Testis (tissue), 3 donors: ENCODE data around the gene PCK1. TPM values are rescaled to one million over a fixed set of nuclear protein-coding genes. Genes with fewer than 3 reads are reported as not detected.

Experiments used
- DNase-seq: peaks from one replicate; pipeline ENCODE4 v3.0.0-alpha.2; 2019
- H3K27ac ChIP-seq, 2 donors: fragments of 200-600 bp; sonication (generic); one replicate each; pipeline ENCODE4 v1.5.1; 2019
- H3K27me3 ChIP-seq: fragments of 200-600 bp; sonication (generic); one replicate; pipeline ENCODE4 v1.5.1; 2019
- H3K36me3 ChIP-seq: fragments of 200-600 bp; sonication (generic); one replicate; pipeline ENCODE4 v1.5.1; 2017; ENCODE audit warnings: low read depth; ENCODE audit errors: missing control alignments
- H3K4me1 ChIP-seq: fragments of 200-600 bp; sonication (generic); one replicate; pipeline ENCODE4 v1.5.1; 2019
- H3K4me3 ChIP-seq, 2 donors: fragments of 200-600 bp; sonication (generic); one replicate each; pipeline ENCODE4 v1.5.1; 2017 to 2019
- H3K9me3 ChIP-seq: fragments of 200-600 bp; sonication (generic); one replicate; pipeline ENCODE4 v1.5.1; 2017
- POLR2A ChIP-seq: fragments of 450-650 bp; IDR thresholded peaks from one replicate; pipeline ENCODE4 v1.6.1; 2017; ENCODE audit warnings: antibody characterized with exemption, mild to moderate bottlenecking, moderate library complexity
- WGBS, 2 donors: methylation state at CpG; one replicate each; pipeline ENCODE4 v1.1.5; 2018; 5-methylcytosine and 5-hydroxymethylcytosine counted together
- intact Hi-C: fragments of 100-400 bp; cut with DNase I; formaldehyde crosslinking; loops from one replicate; pipeline ENCODE4 v1.15.1; 2023; ENCODE audit warnings: low total_unique reads
- polyA plus RNA-seq: library from polyadenylated mRNA; stranded (reverse); fragments of 350-450 nt; fragmentation: Illumina TruSeq; extraction: RNeasy Lipid Tissue Mini Kit (QIAGEN cat#74804); gene quantifications from one replicate; pipeline ENCODE4 v1.2.3, GENCODE V29; 2014; ENCODE audit warnings: low read depth, low replicate concordance; ENCODE audit not compliant: insufficient read depth
- total RNA-seq, 2 donors: library from RNA; depleted of rRNA; stranded (reverse); fragments of >200 nt; gene quantifications; one replicate each; pipeline ENCODE4 v1.2.3, GENCODE V29; 2016
- TF ChIP-seq, protein P1 (sequence below), 3 experiments: fragments of 450-650 bp in 2 of 3; fragments of 200-600 bp in 1 of 3; sonication (generic) in 1 of 3; IDR thresholded peaks; one replicate each; pipeline ENCODE4 v1.5.1; 2016 to 2019; ENCODE audit warnings: antibody characterized with exemption in 3 of 3, mild to moderate bottlenecking in 2 of 3, moderate library complexity in 1 of 3

Gene PCK1
- total and polyA plus RNA-seq, 3 donors from 2014 or later: 0.19 to 3.1 (median 0.88) TPM

GRCh38 chr20:57579331-57579897, 18.5 kb downstream of the PCK1 start:
- intact Hi-C loops: no loop called here
- Histone ChIP-seq H3K9me3 (no peaks in the 10 kb centered on the region), H3K27me3 (no peaks in the 10 kb centered on the region), H3K27ac (no peak overlapping the region), H3K4me1 (no peaks in the 10 kb centered on the region), H3K4me3 (no peak overlapping the region), H3K36me3 (no peaks in the 10 kb centered on the region)
- WGBS, 2 donors: 54 to 82% methylated on average over 5 to 11 of the region's 11 CpGs
- DNase-seq: no peak
- TF ChIP-seq, protein P1, sequence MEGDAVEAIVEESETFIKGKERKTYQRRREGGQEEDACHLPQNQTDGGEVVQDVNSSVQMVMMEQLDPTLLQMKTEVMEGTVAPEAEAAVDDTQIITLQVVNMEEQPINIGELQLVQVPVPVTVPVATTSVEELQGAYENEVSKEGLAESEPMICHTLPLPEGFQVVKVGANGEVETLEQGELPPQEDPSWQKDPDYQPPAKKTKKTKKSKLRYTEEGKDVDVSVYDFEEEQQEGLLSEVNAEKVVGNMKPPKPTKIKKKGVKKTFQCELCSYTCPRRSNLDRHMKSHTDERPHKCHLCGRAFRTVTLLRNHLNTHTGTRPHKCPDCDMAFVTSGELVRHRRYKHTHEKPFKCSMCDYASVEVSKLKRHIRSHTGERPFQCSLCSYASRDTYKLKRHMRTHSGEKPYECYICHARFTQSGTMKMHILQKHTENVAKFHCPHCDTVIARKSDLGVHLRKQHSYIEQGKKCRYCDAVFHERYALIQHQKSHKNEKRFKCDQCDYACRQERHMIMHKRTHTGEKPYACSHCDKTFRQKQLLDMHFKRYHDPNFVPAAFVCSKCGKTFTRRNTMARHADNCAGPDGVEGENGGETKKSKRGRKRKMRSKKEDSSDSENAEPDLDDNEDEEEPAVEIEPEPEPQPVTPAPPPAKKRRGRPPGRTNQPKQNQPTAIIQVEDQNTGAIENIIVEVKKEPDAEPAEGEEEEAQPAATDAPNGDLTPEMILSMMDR (IDR thresholded peaks at IDR 0.05): no peak
- TF ChIP-seq POLR2A: no peak

- no peak overlapping the region for H3K4me3 ChIP-seq
- no peak for DNase-seq
- intact Hi-C loops: no loop called here
- H3K27ac ChIP-seq: no peak overlapping the region
- TF ChIP-seq, protein P1 (IDR thresholded peaks at IDR 0.05): no peak
- TF ChIP-seq POLR2A: no peak
- H3K4me1 ChIP-seq: no peaks in the 10 kb centered on the region
- WGBS, 2 donors: 39 to 43% methylated on average over 21 of the region's 21 CpGs
- H3K27me3 ChIP-seq: no peaks in the 10 kb centered on the region
- no peaks in the 10 kb centered on the region for H3K9me3 ChIP-seq
- H3K36me3 ChIP-seq: no peaks in the 10 kb centered on the region
Measured at GRCh38 chr20:57579898-57580447, 19.1 kb downstream of the PCK1 start.

- intact Hi-C loops: no loop called here
- Histone ChIP-seq H3K4me3 (no peak overlapping the region), H3K36me3 (no peaks in the 10 kb centered on the region), H3K27ac (no peak overlapping the region), H3K27me3 (no peaks in the 10 kb centered on the region), H3K4me1 (no peaks in the 10 kb centered on the region), H3K9me3 (no peaks in the 10 kb centered on the region)
- 85% methylated on average over 11 to 13 of the region's 13 CpGs for WGBS, 2 donors
- no peak for DNase-seq
- TF ChIP-seq, protein P1 (IDR thresholded peaks at IDR 0.05): no peak
- TF ChIP-seq POLR2A: no peak
Measured at GRCh38 chr20:57580478-57581201, 19.7 kb downstream of the PCK1 start.

DNA sequence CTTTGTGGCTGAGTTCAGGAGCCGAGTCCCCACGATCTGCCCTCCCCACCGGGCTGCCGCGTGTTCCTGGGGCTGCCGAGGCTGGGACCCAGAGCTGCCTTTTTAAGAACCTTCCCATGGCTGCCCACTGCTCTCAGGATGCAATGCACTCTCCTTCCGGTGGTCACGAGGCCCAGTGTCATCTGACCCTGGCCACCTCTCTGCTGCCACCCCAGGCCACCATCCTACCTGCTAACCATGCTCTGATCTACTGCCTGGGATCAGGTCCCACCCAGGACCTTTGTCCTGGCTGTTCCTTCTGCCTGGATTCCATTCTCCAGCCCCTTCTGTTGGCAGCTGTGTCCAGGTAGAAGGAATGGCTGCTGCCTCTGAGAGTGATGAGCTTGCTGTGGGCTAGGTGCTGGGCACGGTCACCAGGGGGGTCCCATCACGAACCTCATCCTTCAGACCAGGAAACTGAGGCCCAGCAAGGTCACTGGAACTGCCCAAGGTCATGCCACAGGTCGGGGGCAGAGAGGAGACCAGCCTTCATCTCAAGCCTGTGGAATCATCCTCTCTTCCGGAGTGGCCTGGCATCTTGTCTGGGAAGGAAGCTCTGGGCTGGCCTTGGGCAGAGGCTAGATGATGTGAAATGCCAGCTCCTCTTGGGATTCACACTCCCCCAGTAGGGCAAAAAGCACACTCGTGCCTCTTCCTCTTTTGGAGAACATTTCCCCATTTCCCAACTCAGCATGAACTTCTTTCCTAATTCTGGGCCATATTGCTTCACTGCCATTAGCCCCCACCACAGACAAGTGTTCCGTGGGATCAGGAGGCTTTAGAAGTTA, 20.5 kb downstream of the PCK1 start:
- Histone ChIP-seq H3K4me3 (no peak overlapping the region), H3K36me3 (no peaks in the 10 kb centered on the region), H3K4me1 (no peaks in the 10 kb centered on the region), H3K9me3 (no peaks in the 10 kb centered on the region), H3K27me3 (no peaks in the 10 kb centered on the region), H3K27ac (no peak overlapping the region)
- no peak for DNase-seq
- TF ChIP-seq POLR2A: no peak
- TF ChIP-seq, protein P1 (IDR thresholded peaks at IDR 0.05): no peak
- WGBS, 2 donors: 82 to 87% methylated on average over 12 to 14 of the region's 14 CpGs
- intact Hi-C loops: no loop called here
